ENCODE results near the gene BUB1.

- TF ChIP-seq CTCF (conservative IDR thresholded peaks at IDR 0.05; ENCODE audit: low read length) = no peak
- TF ChIP-seq EZH2phosphoT487 (IDR thresholded peaks at IDR 0.05; ENCODE audit: borderline replicate concordance, low read depth, low read length) = no peak
Measured at GRCh38 chr2:110653861-110654260, 24.0 kb downstream of the BUB1 start.
